ENCODE results near the gene NAALADL1.
"Not testable (repeated sequence)": the region's sequence is repeated elsewhere in the genome, so short reads cannot be mapped to it uniquely, and the experiment has no call there.

NAALADL1 gene

GRCh38 chr11:65013888-65014725 lies 44.2 kb downstream of the NAALADL1 start, which contains the start of gene ARL2:
ARL2 (plus strand) TSS chr11:65014160; CDS start chr11:65014208, 48 bp downstream.
- peak; percentile 94 for DNase-seq (ENCODE audit: low spot score)
- FAIRE-seq, result peak; percentile 23

GRCh38 chr11:65013130-65013887 lies 45.0 kb downstream of the NAALADL1 start:
- FAIRE-seq (no peak), DNase-seq (ENCODE audit: low spot score) (peak; percentile 94)

- no peak for DNase-seq (ENCODE audit: low spot score)
- FAIRE-seq, result no peak
These were observed 49.5 kb downstream of the NAALADL1 start for GRCh38 chr11:65008873-65009272.

GRCh38 chr11:65008016-65008415 lies 50.3 kb downstream of the NAALADL1 start:
- DNase-seq (ENCODE audit: low spot score), result no peak
- no peak for FAIRE-seq

GRCh38 chr11:65003968-65004367 lies 54.4 kb downstream of the NAALADL1 start:
- not testable (repeated sequence) for DNase-seq (ENCODE audit: low spot score); FAIRE-seq

- FAIRE-seq (no peak), DNase-seq (ENCODE audit: low spot score) (peak; percentile 54)
These were observed 55.1 kb downstream of the NAALADL1 start for GRCh38 chr11:65003282-65003681.

GRCh38 chr11:65002706-65003105 lies 55.6 kb downstream of the NAALADL1 start:
- DNase-seq (ENCODE audit: low spot score) (no peak), FAIRE-seq (no peak)

- FAIRE-seq, result no peak
These were observed 58.9 kb downstream of the NAALADL1 start for GRCh38 chr11:64999478-64999877.

GRCh38 chr11:64998690-64999431 lies 59.5 kb downstream of the NAALADL1 start:
- no peak for DNase-seq (ENCODE audit: low spot score)
- no peak for FAIRE-seq

More at GRCh38 chr11:64999478-64999877, 58.9 kb downstream of the NAALADL1 start:
- DNase-seq (ENCODE audit: low spot score), result no peak

GRCh38 chr11:64998141-64998540 lies 60.2 kb downstream of the NAALADL1 start:
- no peak for DNase-seq (ENCODE audit: low spot score)
- FAIRE-seq, result no peak

GRCh38 chr11:64996710-64997380 lies 61.5 kb downstream of the NAALADL1 start, which contains the start of gene BATF2:
BATF2 (minus strand) TSS chr11:64996971; CDS start chr11:64996914, 57 bp downstream.
- FAIRE-seq (no peak), DNase-seq (ENCODE audit: low spot score) (peak; percentile 72)

GRCh38 chr11:64996327-64996709 lies 62.0 kb downstream of the NAALADL1 start:
- DNase-seq (ENCODE audit: low spot score) (no peak), FAIRE-seq (no peak)

All from urothelium cell line (cell line).